Activated CD8-positive, alpha-beta memory T cell treated with anti-CD3 and anti-CD28 coated beads, Interleukin-2, amount 10 ng/mL, durations not matched to agents 7 days and 5 days (primary cell): ENCODE measurements around the gene ANKRD13A. TPM values are rescaled to one million over a fixed set of nuclear protein-coding genes. Genes with fewer than 3 reads are reported as not detected.
"Not testable (repeated sequence)": the region's sequence is repeated elsewhere in the genome, so short reads cannot be mapped to it uniquely, and the experiment has no call there.

Source experiments
- ATAC-seq: fragments of 150-1000 bp; cut with Tn5 transposase; one replicate; pipeline ENCODE4 v1.10.0; 2021; ENCODE audit warnings: moderate library complexity
- CTCF ChIA-PET: fragments of 350-600 bp; sonication (Branson Sonifier 250); formaldehyde crosslinking; loops from one replicate; lab custom pipeline; 2021; ENCODE audit warnings: antibody characterized with exemption; lab: Charles Lee
- DNase-seq: peaks from one replicate; pipeline ENCODE4 v3.0.0-alpha.2; 2020
- H3K27ac Mint-ChIP-seq: one replicate; pipeline ENCODE4 v1.8.0; 2021; ENCODE audit warnings: mild to moderate bottlenecking, mixed read lengths
- H3K27me3 Mint-ChIP-seq: one replicate; pipeline ENCODE4 v1.8.0; 2021; ENCODE audit warnings: mixed read lengths
- H3K36me3 Mint-ChIP-seq: one replicate; pipeline ENCODE4 v1.8.0; 2021; ENCODE audit warnings: mild to moderate bottlenecking, mixed read lengths
- H3K4me1 Mint-ChIP-seq: one replicate; pipeline ENCODE4 v1.8.0; 2021; ENCODE audit warnings: mixed read lengths
- H3K4me3 Mint-ChIP-seq: one replicate; pipeline ENCODE4 v1.8.0; 2021; ENCODE audit warnings: mild to moderate bottlenecking, moderate library complexity, mixed read lengths
- H3K9me3 Mint-ChIP-seq: one replicate; pipeline ENCODE4 v1.8.0; 2022; ENCODE audit warnings: low read depth, mixed read lengths
- total RNA-seq, 2 experiments: library from RNA; stranded (reverse); gene quantifications; one replicate each; pipeline ENCODE4 v1.2.3, GENCODE V29; 2021

ANKRD13A gene
- total RNA-seq, 2 experiments from 2014 or later, result 68.6 to 78.2 TPM

GRCh38 chr12:109963743-109964429 lies 35.3 kb upstream of the ANKRD13A start:
- H3K27ac Mint-ChIP-seq, result no peak overlapping the region
- peaks cover 52% of the 10 kb centered on the region for H3K36me3 Mint-ChIP-seq
- no peak overlapping the region for H3K4me3 Mint-ChIP-seq
- ATAC-seq, result no peak
- H3K9me3 Mint-ChIP-seq, result no peaks in the 10 kb centered on the region
- CTCF ChIA-PET, result interaction anchor here (1.7 to 2.0 kb wide), 2 partner anchors 9 to 16 kb away, joined by 4 to 7 read pairs; no protein-coding TSS in a partner anchor
- H3K27me3 Mint-ChIP-seq, result no peaks in the 10 kb centered on the region
- H3K4me1 Mint-ChIP-seq, result peaks cover 31% of the 10 kb centered on the region
- no peak for DNase-seq

- Mint-ChIP-seq H3K36me3 (peaks cover 48% of the 10 kb centered on the region), H3K9me3 (no peaks in the 10 kb centered on the region), H3K4me3 (no peak overlapping the region), H3K27me3 (no peaks in the 10 kb centered on the region), H3K4me1 (peaks cover 36% of the 10 kb centered on the region), H3K27ac (peak overlapping the region; percentile 54)
- no peak for ATAC-seq
- CTCF ChIA-PET, result interaction anchor here (1.3 to 1.4 kb wide), 2 partner anchors 27 to 121 kb away, joined by 3 read pairs; no protein-coding TSS in a partner anchor
- no peak for DNase-seq
These were observed 32.7 kb upstream of the ANKRD13A start for GRCh38 chr12:109966546-109966945.

DNA sequence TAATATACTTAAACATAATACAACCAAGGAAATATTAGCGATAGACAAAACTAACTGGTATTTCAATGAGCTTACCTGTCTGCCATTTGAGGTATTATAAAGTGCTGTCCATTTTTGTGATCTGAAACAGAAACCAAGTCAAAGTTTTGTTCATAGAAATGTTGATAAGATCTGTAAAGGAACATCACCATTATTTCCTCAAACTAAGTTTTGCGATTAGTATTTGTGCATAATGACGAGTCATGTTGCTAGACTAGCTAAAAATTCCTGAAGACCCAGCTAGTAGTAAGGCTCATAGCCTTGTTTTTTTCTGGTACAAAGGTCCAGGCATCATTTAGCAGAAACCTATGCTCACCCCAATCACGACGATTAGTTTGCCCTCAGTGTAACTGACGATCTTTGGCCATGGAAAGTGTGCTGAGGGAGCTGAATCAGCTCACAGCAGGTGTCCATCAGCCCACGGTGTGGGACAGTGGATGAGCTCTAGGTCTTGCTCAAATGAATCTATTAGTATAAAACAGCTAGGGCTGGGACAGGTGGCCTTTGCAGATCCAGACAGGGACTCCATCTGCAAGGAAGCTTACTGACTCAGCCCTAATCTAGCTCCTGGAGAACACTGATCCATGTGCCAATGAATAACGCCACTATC lies 31.7 kb upstream of the ANKRD13A start:
- Mint-ChIP-seq H3K9me3 (no peaks in the 10 kb centered on the region), H3K4me3 (peak overlapping the region; percentile 55), H3K27ac (peak overlapping the region; percentile 90), H3K4me1 (peaks cover 35% of the 10 kb centered on the region), H3K27me3 (no peaks in the 10 kb centered on the region), H3K36me3 (peaks cover 53% of the 10 kb centered on the region)
- ATAC-seq (peak; percentile 60), DNase-seq (no peak)
- CTCF ChIA-PET, result interaction anchor here (0.6 to 1.6 kb wide), 8 partner anchors 9 to 533 kb away, joined by 3 to 4 read pairs (median 3); partner anchors contain the start of gene TCHP

DNA sequence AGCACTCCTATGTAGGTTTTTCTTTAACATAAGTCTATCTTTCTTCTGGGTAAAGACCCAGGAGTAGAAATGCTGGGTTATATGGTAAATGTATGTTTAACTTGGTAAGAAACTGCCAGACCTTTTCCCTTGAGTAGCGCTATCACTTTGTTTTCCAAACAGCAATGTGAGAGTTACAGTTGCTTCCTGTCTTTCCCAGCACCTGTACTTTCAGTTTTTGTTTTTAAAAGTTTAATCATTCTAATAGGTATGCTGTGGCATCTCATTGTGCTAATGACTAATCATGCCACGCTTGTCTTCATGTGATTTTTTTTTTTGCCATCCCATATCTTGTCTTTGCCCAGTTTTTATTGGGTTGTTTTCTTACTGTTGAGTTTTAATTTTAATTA lies 31.2 kb upstream of the ANKRD13A start:
- Mint-ChIP-seq H3K9me3 (no peaks in the 10 kb centered on the region), H3K27ac (peak overlapping the region; percentile 90), H3K4me3 (peak overlapping the region; percentile 55), H3K4me1 (peaks cover 31% of the 10 kb centered on the region), H3K27me3 (no peaks in the 10 kb centered on the region), H3K36me3 (peaks cover 56% of the 10 kb centered on the region)
- ATAC-seq (peak; percentile 78), DNase-seq (no peak)
- CTCF ChIA-PET, result interaction anchor here (0.6 to 1.6 kb wide), 6 partner anchors 9 to 532 kb away, joined by 3 to 4 read pairs (median 3); partner anchors contain the start of gene TCHP

GRCh38 chr12:109968801-109969200 lies 30.4 kb upstream of the ANKRD13A start:
- ATAC-seq, result no peak
- no peak for DNase-seq
- H3K9me3 Mint-ChIP-seq, result no peaks in the 10 kb centered on the region
- H3K27ac Mint-ChIP-seq, result no peak overlapping the region
- CTCF ChIA-PET, result interaction anchor here (1.6 kb wide), 1 partner anchor 131 kb away, joined by 3 read pairs; no protein-coding TSS in a partner anchor
- no peaks in the 10 kb centered on the region for H3K27me3 Mint-ChIP-seq
- peaks cover 58% of the 10 kb centered on the region for H3K36me3 Mint-ChIP-seq
- H3K4me1 Mint-ChIP-seq, result peaks cover 35% of the 10 kb centered on the region
- no peak overlapping the region for H3K4me3 Mint-ChIP-seq

DNA sequence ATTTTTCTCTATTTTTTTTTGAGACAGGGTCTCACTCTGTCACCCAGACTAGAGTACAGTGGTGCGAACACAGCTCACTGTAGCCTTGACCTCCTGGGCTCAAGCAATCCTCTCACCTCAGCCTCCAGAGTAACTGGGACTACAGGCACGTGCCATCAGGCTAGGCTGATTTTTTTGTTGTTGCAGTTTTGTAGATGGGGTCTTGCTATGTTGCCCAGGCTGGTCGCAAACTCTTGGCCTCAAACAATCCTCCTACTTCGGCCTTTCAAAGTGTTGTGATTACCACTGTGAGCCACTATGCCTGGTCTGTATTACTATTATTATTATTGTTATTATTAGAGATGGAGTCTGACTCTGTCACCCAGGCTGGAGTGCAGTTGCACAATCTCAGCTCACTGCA lies 26.4 kb upstream of the ANKRD13A start:
- no peaks in the 10 kb centered on the region for H3K9me3 Mint-ChIP-seq
- H3K27ac Mint-ChIP-seq, result peak overlapping the region; percentile 90
- ATAC-seq, result no peak
- H3K4me3 Mint-ChIP-seq, result peak overlapping the region; percentile 61
- no peak for DNase-seq
- no peaks in the 10 kb centered on the region for H3K27me3 Mint-ChIP-seq
- H3K4me1 Mint-ChIP-seq, result peaks cover 33% of the 10 kb centered on the region
- CTCF ChIA-PET, result interaction anchor here (1.0 to 2.0 kb wide), 2 partner anchors 9 to 22 kb away, joined by 3 to 7 read pairs; no protein-coding TSS in a partner anchor
- peaks cover 65% of the 10 kb centered on the region for H3K36me3 Mint-ChIP-seq

GRCh38 chr12:109981311-109981710 lies 17.9 kb upstream of the ANKRD13A start:
- Mint-ChIP-seq H3K4me1 (peaks cover 37% of the 10 kb centered on the region), H3K27ac (no peak overlapping the region), H3K9me3 (peaks cover 3% of the 10 kb centered on the region), H3K4me3 (no peak overlapping the region), H3K36me3 (peaks cover 74% of the 10 kb centered on the region), H3K27me3 (no peaks in the 10 kb centered on the region)
- CTCF ChIA-PET, result no interaction called here
- DNase-seq (no peak), ATAC-seq (peak; percentile 63)

- H3K27ac Mint-ChIP-seq, result no peak overlapping the region
- H3K4me1 Mint-ChIP-seq, result peaks cover 37% of the 10 kb centered on the region
- no peak overlapping the region for H3K4me3 Mint-ChIP-seq
- no peaks in the 10 kb centered on the region for H3K27me3 Mint-ChIP-seq
- CTCF ChIA-PET, result no interaction called here
- no peak for ATAC-seq
- DNase-seq, result no peak
- peaks cover 3% of the 10 kb centered on the region for H3K9me3 Mint-ChIP-seq
- H3K36me3 Mint-ChIP-seq, result peaks cover 68% of the 10 kb centered on the region
These were observed 17.0 kb upstream of the ANKRD13A start for GRCh38 chr12:109982210-109982609.

GRCh38 chr12:109983432-109984142 lies 15.6 kb upstream of the ANKRD13A start:
- peaks cover 3% of the 10 kb centered on the region for H3K9me3 Mint-ChIP-seq
- CTCF ChIA-PET, result interaction anchor here (1.3 kb wide), 1 partner anchor 10 kb away, joined by 7 read pairs; no protein-coding TSS in a partner anchor
- no peak overlapping the region for H3K27ac Mint-ChIP-seq
- DNase-seq, result no peak
- no peak overlapping the region for H3K4me3 Mint-ChIP-seq
- H3K36me3 Mint-ChIP-seq, result peaks cover 65% of the 10 kb centered on the region
- H3K4me1 Mint-ChIP-seq, result peaks cover 44% of the 10 kb centered on the region
- H3K27me3 Mint-ChIP-seq, result no peaks in the 10 kb centered on the region
- ATAC-seq, result no peak

GRCh38 chr12:109986236-109986635 lies 13.0 kb upstream of the ANKRD13A start:
- H3K4me3 Mint-ChIP-seq, H3K27me3 Mint-ChIP-seq, DNase-seq, ATAC-seq, H3K27ac Mint-ChIP-seq, H3K9me3 Mint-ChIP-seq: not testable (repeated sequence)
- CTCF ChIA-PET, result interaction anchor here (1.2 kb wide), 1 partner anchor 133 kb away, joined by 4 read pairs; no protein-coding TSS in a partner anchor
- Mint-ChIP-seq H3K4me1 (peaks cover 44% of the 10 kb centered on the region), H3K36me3 (peaks cover 65% of the 10 kb centered on the region)

GRCh38 chr12:109987615-109988014 lies 11.6 kb upstream of the ANKRD13A start:
- Mint-ChIP-seq H3K4me1 (peaks cover 40% of the 10 kb centered on the region), H3K4me3 (no peak overlapping the region), H3K27me3 (no peaks in the 10 kb centered on the region), H3K9me3 (no peaks in the 10 kb centered on the region), H3K27ac (peak overlapping the region; percentile 65), H3K36me3 (peaks cover 64% of the 10 kb centered on the region)
- CTCF ChIA-PET, result interaction anchor here (1.2 kb wide), 1 partner anchor 29 kb away, joined by 3 read pairs; no protein-coding TSS in a partner anchor
- no peak for DNase-seq
- peak; percentile 65 for ATAC-seq

- CTCF ChIA-PET, result interaction anchor here (1.2 kb wide), 1 partner anchor 29 kb away, joined by 3 read pairs; no protein-coding TSS in a partner anchor
- H3K9me3 Mint-ChIP-seq, result no peaks in the 10 kb centered on the region
- peak overlapping the region; percentile 65 for H3K27ac Mint-ChIP-seq
- ATAC-seq, result no peak
- no peak overlapping the region for H3K4me3 Mint-ChIP-seq
- DNase-seq, result no peak
- H3K36me3 Mint-ChIP-seq, result peaks cover 62% of the 10 kb centered on the region
- H3K4me1 Mint-ChIP-seq, result peaks cover 46% of the 10 kb centered on the region
- no peaks in the 10 kb centered on the region for H3K27me3 Mint-ChIP-seq
These were observed 11.0 kb upstream of the ANKRD13A start for GRCh38 chr12:109988274-109988673.

- Mint-ChIP-seq H3K27ac (no peak overlapping the region), H3K4me3 (no peak overlapping the region), H3K27me3 (no peaks in the 10 kb centered on the region), H3K4me1 (peaks cover 50% of the 10 kb centered on the region), H3K36me3 (peaks cover 59% of the 10 kb centered on the region), H3K9me3 (no peaks in the 10 kb centered on the region)
- ATAC-seq (no peak), DNase-seq (no peak)
- CTCF ChIA-PET, result interaction anchor here (1.2 kb wide), 1 partner anchor 28 kb away, joined by 3 read pairs; no protein-coding TSS in a partner anchor
These were observed 10.3 kb upstream of the ANKRD13A start for GRCh38 chr12:109988903-109989302.
